Heart left ventricle (tissue), 13 donors: ENCODE results near the gene OR52H1.

Source experiments
- CTCF ChIP-seq, 12 donors: fragments of 200-600 bp; sonication (generic) in 4 of 12; IDR thresholded peaks; one replicate each; pipeline versions ENCODE4 v1.5.0 to v1.8.0; 2018 to 2022; ENCODE audit warnings: antibody characterized with exemption in 12 of 12, mild to moderate bottlenecking in 5 of 12
- POLR2A ChIP-seq, 2 donors: fragments of 450-650 bp; IDR thresholded peaks; one replicate each; pipeline ENCODE4 v1.6.1; 2017; ENCODE audit warnings: antibody characterized with exemption in 2 of 2, mild to moderate bottlenecking in 2 of 2, moderate library complexity in 2 of 2
- donor health status: ischemic (EF 13 %, LVEDD 7.1; RV severe dilation, severe dysfunction).
- donor health status: DM: no; HTN: yes; CAD: no.
- donor health status: DM: no; HTN: no; CAD: no.
- donor health status: ischemic (EF 25% LVEDD 6.9; RV normal size, moderate dysfunction).
- donor health status: ischemic (EF 25% LVEDD 5.7; RV mildly dilated, moderate dysfunction).
- donor health status: ischemic (EF 35%, LVEDD 5.7; RV mildly dilated, moderate dysfunction).
- donor health status: nonischemic (EF 11% LVEDD 7.7; RV severe dilation, severe dysfunction).
- donor health status: DM: yes; HTN: yes; CAD: no.
- donor health status: PGD.
- donor health status: ischemic (EF 29% LVEDD 5.4; RV normal size, mild dysfunction).
- donor health status: nonischemic (EF 23%, LVEDD 6.1; RV moderate dilation, normal function).

- TF ChIP-seq POLR2A (IDR thresholded peaks at IDR 0.05) (no peak), CTCF (IDR thresholded peaks at IDR 0.05) (no peak)
Observed at GRCh38 chr11:5509803-5510202, 38.5 kb downstream of the OR52H1 start, which contains the start of gene UBQLN3.
